GM12878 (cell line): Measurements from ENCODE around the gene SLC25A15. TPM values are rescaled to one million over a fixed set of nuclear protein-coding genes. Genes with fewer than 3 reads are reported as not detected.

Experiments
- DPF2 ChIP-seq: fragments of 450-650 bp; IDR thresholded peaks from 2 replicates; pipeline ENCODE4 v1.6.1; 2017; ENCODE audit warnings: mild to moderate bottlenecking
- E4F1 ChIP-seq: fragments of 450-650 bp; IDR thresholded peaks from 2 replicates; pipeline ENCODE4 v1.6.1; 2018; ENCODE audit warnings: borderline replicate concordance, mild to moderate bottlenecking; ENCODE audit not compliant: partially characterized antibody
- ESRRA ChIP-seq: IDR thresholded peaks from 2 replicates; pipeline ENCODE4 v1.6.1; 2012; ENCODE audit warnings: mild to moderate bottlenecking, low read length, improper control_type of control experiment
- IRF5 ChIP-seq: fragments of 450-650 bp; IDR thresholded peaks from 2 replicates; pipeline ENCODE4 v1.6.1; 2017; ENCODE audit warnings: borderline replicate concordance
- KLF5 ChIP-seq: fragments of 450-650 bp; IDR thresholded peaks from 2 replicates; pipeline ENCODE4 v1.6.1; 2014; ENCODE audit warnings: mild to moderate bottlenecking; ENCODE audit not compliant: partially characterized antibody
- NRF1 ChIP-seq: conservative IDR thresholded peaks from 2 replicates; pipeline ENCODE4 v1.6.1; 2011; ENCODE audit warnings: mild to moderate bottlenecking, low read depth, low read length, improper control_type of control experiment
- PAX5 ChIP-seq: IDR thresholded peaks from 2 replicates; pipeline ENCODE4 v1.6.1; 2011; ENCODE audit warnings: low read depth, low read length, borderline replicate concordance
- POLR2AphosphoS2 ChIP-seq: IDR thresholded peaks from 2 replicates; pipeline ENCODE4 v1.6.1; 2011; ENCODE audit warnings: low read depth, mild to moderate bottlenecking, low read length, improper control_type of control experiment, moderate library complexity
- POLR2AphosphoS5 ChIP-seq: IDR thresholded peaks from 2 replicates; pipeline ENCODE4 v1.6.1; 2011; ENCODE audit warnings: mild to moderate bottlenecking, low read length, inconsistent platforms
- POU2F2 ChIP-seq: IDR thresholded peaks from 3 replicates; pipeline ENCODE4 v1.6.1; 2011; ENCODE audit warnings: low read depth, mild to moderate bottlenecking, low read length, borderline replicate concordance
- RELA ChIP-seq: fragments of 450-650 bp; IDR thresholded peaks from 2 replicates; pipeline ENCODE4 v1.8.0; 2014; ENCODE audit warnings: borderline replicate concordance; ENCODE audit not compliant: partially characterized antibody
- REST ChIP-seq: IDR thresholded peaks from 2 replicates; pipeline ENCODE4 v1.6.1; 2012; ENCODE audit warnings: mild to moderate bottlenecking, low read depth, low read length
- SRF ChIP-seq, 2 experiments: IDR thresholded peaks; 2 replicates each; pipeline ENCODE4 v1.6.1; 2011; ENCODE audit warnings: low read depth in 2 of 2, low read length in 2 of 2, mild to moderate bottlenecking in 1 of 2, moderate library complexity in 1 of 2
- STAT1 ChIP-seq: fragments of 450-650 bp; conservative IDR thresholded peaks from 2 replicates; pipeline ENCODE4 v1.6.1; 2014; ENCODE audit warnings: antibody characterized with exemption, mild to moderate bottlenecking
- YY1 ChIP-seq: IDR thresholded peaks from 2 replicates; pipeline ENCODE4 v1.6.1; 2011; ENCODE audit warnings: low read depth, mild to moderate bottlenecking, low read length
- ZBTB40 ChIP-seq: fragments of 450-650 bp; IDR thresholded peaks from 2 replicates; pipeline ENCODE4 v1.6.1; 2016; ENCODE audit warnings: mild to moderate bottlenecking, moderate library complexity, borderline replicate concordance
- ZNF207 ChIP-seq: fragments of 450-650 bp; IDR thresholded peaks from 2 replicates; pipeline ENCODE4 v1.6.1; 2014; ENCODE audit warnings: antibody characterized with exemption, mild to moderate bottlenecking, borderline replicate concordance
- polyA plus RNA-seq, 11 experiments: library from polyadenylated mRNA; depleted of rRNA in 4 of 11; unstranded in 6 of 11; stranded (reverse) in 5 of 11; fragments of >200 nt; fragmentation: Nextera tagmentation in 4 of 11; fragmentation: Illumina TruSeq in 1 of 11; extraction: Ambion mirVana in 4 of 11; extraction: Trizol in 1 of 11; gene quantifications; 1 replicate in 1 of 11; 2 replicates in 10 of 11; pipeline versions ENCODE4 v1.2.1 to v1.2.3, GENCODE V29; 2011 to 2016; ENCODE audit warnings: inconsistent platforms in 2 of 11, missing spikeins in 2 of 11, low read depth in 1 of 11
- total RNA-seq, 4 experiments: library from RNA; depleted of rRNA in 3 of 4; stranded (reverse); fragments of >200 nt in 3 of 4; fragmentation: Illumina TruSeq in 1 of 4; extraction: Trizol in 1 of 4; gene quantifications; 2 replicates each; pipeline versions ENCODE4 v1.2.1 to v1.2.3, GENCODE V29; 2013 to 2021

SLC25A15 gene
- total and polyA plus RNA-seq, 10 of the 15 experiments (the other 5 are each of a cell fraction or from before 2014, with no cell fraction given), result 2.7 to 20.6 (median 15.0) TPM

GRCh38 chr13:40789275-40790153 is at the start of gene SLC25A15 (continued):
- peak; percentile 3 for TF ChIP-seq E4F1
- peak; percentile 71; the same call in 1 of the 2 replicates for TF ChIP-seq POLR2AphosphoS5
- TF ChIP-seq STAT1, result no peak
- TF ChIP-seq YY1, result no peak
- TF ChIP-seq NRF1, result no peak
- TF ChIP-seq PAX5, result no peak; the same call in 1 of the 2 replicates
- no peak for TF ChIP-seq POLR2AphosphoS2
- TF ChIP-seq RELA, result peak; percentile 47
- no peak for TF ChIP-seq IRF5
- no peak for TF ChIP-seq POU2F2
- 0 out of 4 replicates have a peak, but pooled peaks of 1 of the 2 experiments have one; percentile 22 for TF ChIP-seq SRF (IDR thresholded peaks at IDR 0.05; ENCODE audit: low read depth in 2 of 2, low read length in 2 of 2)
- 0 out of 2 replicates have a peak, but pooled peaks have one; percentile 35 for TF ChIP-seq ZNF207
- TF ChIP-seq DPF2, result peak; percentile 91; the same call in 1 of the 2 replicates
- TF ChIP-seq ESRRA, result no peak
- peak; percentile 41 for TF ChIP-seq KLF5
- no peak for TF ChIP-seq REST
- peak; percentile 8; the same call in 1 of the 2 replicates for TF ChIP-seq ZBTB40
